Naive thymus-derived CD8-positive, alpha-beta T cell (primary cell): ENCODE results near the gene DDX39B. TPM values are rescaled to one million over a fixed set of nuclear protein-coding genes. Genes with fewer than 3 reads are reported as not detected.

Experiments used
- ATAC-seq, 2 donors: fragments of 150-1000 bp; cut with Tn5 transposase in 1 of 2; sonication (Bioruptor Pico), chemical (Tn5 transposase) in 1 of 2; 1 replicate in 1 of 2; 2 replicates in 1 of 2; pipeline ENCODE4 v1.10.0; 2021; ENCODE audit warnings: mild to moderate bottlenecking in 2 of 2, moderate library complexity in 2 of 2
- POLR2A ChIA-PET: fragments of 350-600 bp; sonication (Branson Sonifier 250); formaldehyde crosslinking; loops from one replicate; lab custom pipeline; 2021; ENCODE audit warnings: antibody characterized with exemption; lab: Charles Lee
- DNase-seq, 10 donors: peaks; one replicate each; pipeline versions ENCODE4 v3.0.0 to v3.0.0-alpha.2; 2020 to 2022
- H3K27ac Mint-ChIP-seq, 10 donors: one replicate each; pipeline ENCODE4 v1.8.0; 2020 to 2022; ENCODE audit warnings: mild to moderate bottlenecking in 10 of 10, mixed read lengths in 10 of 10, moderate library complexity in 4 of 10, inconsistent platforms in 1 of 10
- H3K27me3 Mint-ChIP-seq, 5 donors: one replicate each; pipeline ENCODE4 v1.8.0; 2021 to 2022; ENCODE audit warnings: mixed read lengths in 5 of 5
- H3K36me3 Mint-ChIP-seq, 3 donors: one replicate each; pipeline ENCODE4 v1.8.0; 2020 to 2022; ENCODE audit warnings: mixed read lengths in 3 of 3, mild to moderate bottlenecking in 2 of 3, inconsistent platforms in 1 of 3
- H3K4me1 Mint-ChIP-seq, 4 donors: one replicate each; pipeline ENCODE4 v1.8.0; 2021 to 2022; ENCODE audit warnings: mixed read lengths in 4 of 4
- H3K4me3 Mint-ChIP-seq, 10 donors: one replicate each; pipeline ENCODE4 v1.8.0; 2020 to 2022; ENCODE audit warnings: mild to moderate bottlenecking in 10 of 10, mixed read lengths in 10 of 10, moderate library complexity in 6 of 10, inconsistent platforms in 1 of 10
- H3K9me3 Mint-ChIP-seq, 9 donors: one replicate each; pipeline ENCODE4 v1.8.0; 2020 to 2022; ENCODE audit warnings: mixed read lengths in 9 of 9, mild to moderate bottlenecking in 3 of 9, inconsistent platforms in 1 of 9, moderate library complexity in 1 of 9
- polyA plus RNA-seq, 3 donors: library from polyadenylated mRNA; unstranded; fragments of 300-500 nt; fragmentation: Illumina TruSeq; gene quantifications; one replicate each; pipeline ENCODE4 v1.2.3, GENCODE V29; 2021
- total RNA-seq, 8 experiments: library from RNA in 2 of 8; stranded (reverse) in 2 of 8; gene quantifications; one replicate each; pipeline ENCODE4 v1.2.3 and lab custom pipeline; 2021 to 2026

The DDX39B gene
- total and polyA plus RNA-seq, 5 experiments from 2014 or later = 53.6 to 768 (median 104) TPM

- Mint-ChIP-seq H3K9me3 (no peaks in the 10 kb centered on the region), H3K27ac (peak overlapping the region in 9 of 10 donors; percentile 97 to 100 (median 99)), H3K4me1 (peaks cover 41 to 96% (median 86%) of the 10 kb centered on the region in 4 donors), H3K36me3 (peaks cover 0 to 3% (median 0%) of the 10 kb centered on the region in 3 donors), H3K27me3 (no peaks in the 10 kb centered on the region), H3K4me3 (peak overlapping the region; percentile 5 to 100 (median 60))
- POLR2A ChIA-PET = interaction anchor here (0.9 to 38.0 kb wide), 5 partner anchors 2 to 86 kb away, joined by 3 to 1584 read pairs (median 68); partner anchors contain the start of genes ATP6V1G2, C6orf47, DDX39B and LST1
- ATAC-seq (no peak), DNase-seq (peak in 1 of 10 donors; percentile 45)
Observed at GRCh38 chr6:31574106-31575061, 32.6 kb upstream of the DDX39B start.

GRCh38 chr6:31573239-31574105, 31.7 kb upstream of the DDX39B start:
- Mint-ChIP-seq H3K27ac (peak overlapping the region; percentile 97 to 100 (median 99)), H3K36me3 (peaks cover 0 to 5% (median 0%) of the 10 kb centered on the region in 3 donors), H3K27me3 (no peaks in the 10 kb centered on the region), H3K4me3 (peak overlapping the region; percentile 89 to 100 (median 99)), H3K9me3 (no peaks in the 10 kb centered on the region), H3K4me1 (peaks cover 43 to 96% (median 86%) of the 10 kb centered on the region in 4 donors)
- no peak for ATAC-seq
- DNase-seq = peak in 1 of 10 donors; percentile 15
- POLR2A ChIA-PET = interaction anchor here (3.0 to 38.0 kb wide), 4 partner anchors 2 to 32 kb away, joined by 23 to 1584 read pairs (median 826); partner anchors contain the start of genes ATP6V1G2, DDX39B, LST1 and LTA

DNA sequence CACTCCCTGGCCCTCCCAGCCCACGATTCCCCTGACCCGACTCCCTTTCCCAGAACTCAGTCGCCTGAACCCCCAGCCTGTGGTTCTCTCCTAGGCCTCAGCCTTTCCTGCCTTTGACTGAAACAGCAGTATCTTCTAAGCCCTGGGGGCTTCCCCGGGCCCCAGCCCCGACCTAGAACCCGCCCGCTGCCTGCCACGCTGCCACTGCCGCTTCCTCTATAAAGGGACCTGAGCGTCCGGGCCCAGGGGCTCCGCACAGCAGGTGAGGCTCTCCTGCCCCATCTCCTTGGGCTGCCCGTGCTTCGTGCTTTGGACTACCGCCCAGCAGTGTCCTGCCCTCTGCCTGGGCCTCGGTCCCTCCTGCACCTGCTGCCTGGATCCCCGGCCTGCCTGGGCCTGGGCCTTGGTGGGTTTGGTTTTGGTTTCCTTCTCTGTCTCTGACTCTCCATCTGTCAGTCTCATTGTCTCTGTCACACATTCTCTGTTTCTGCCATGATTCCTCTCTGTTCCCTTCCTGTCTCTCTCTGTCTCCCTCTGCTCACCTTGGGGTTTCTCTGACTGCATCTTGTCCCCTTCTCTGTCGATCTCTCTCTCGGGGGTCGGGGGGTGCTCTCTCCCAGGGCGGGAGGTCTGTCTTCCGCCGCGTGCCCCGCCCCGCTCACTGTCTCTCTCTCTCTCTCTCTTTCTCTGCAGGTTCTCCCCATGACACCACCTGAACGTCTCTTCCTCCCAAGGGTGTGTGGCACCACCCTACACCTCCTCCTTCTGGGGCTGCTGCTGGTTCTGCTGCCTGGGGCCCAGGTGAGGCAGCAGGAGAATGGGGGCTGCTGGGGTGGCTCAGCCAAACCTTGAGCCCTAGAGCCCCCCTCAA, 30.5 kb upstream of the DDX39B start, which contains the start of gene LTA:
Gene LTA, plus strand, starts transcription at position 249 of the 871 bp plus-strand sequence. Its CDS starts 454 bp downstream, at position 703.
- H3K9me3 Mint-ChIP-seq = no peaks in the 10 kb centered on the region
- peak within 1 kb of the TSS; percentile 89 to 100 (median 99) for H3K4me3 Mint-ChIP-seq
- peaks cover 55 to 98% (median 92%) of the 10 kb centered on the region in 4 donors for H3K4me1 Mint-ChIP-seq
- H3K27me3 Mint-ChIP-seq = no peaks in the 10 kb centered on the region
- peak; percentile 76 to 79 for ATAC-seq
- H3K36me3 Mint-ChIP-seq = peaks cover 0 to 8% (median 2%) of the 10 kb centered on the region in 3 donors
- H3K27ac Mint-ChIP-seq = peak within 1 kb of the TSS; percentile 97 to 100 (median 99)
- peak; percentile 67 to 88 (median 74) for DNase-seq
- POLR2A ChIA-PET = interaction anchor here (0.7 to 38.0 kb wide), 5 partner anchors 0 to 31 kb away, joined by 3 to 1584 read pairs (median 68); partner anchors contain the start of genes ATP6V1G2, DDX39B, LST1 and LTA

DNA sequence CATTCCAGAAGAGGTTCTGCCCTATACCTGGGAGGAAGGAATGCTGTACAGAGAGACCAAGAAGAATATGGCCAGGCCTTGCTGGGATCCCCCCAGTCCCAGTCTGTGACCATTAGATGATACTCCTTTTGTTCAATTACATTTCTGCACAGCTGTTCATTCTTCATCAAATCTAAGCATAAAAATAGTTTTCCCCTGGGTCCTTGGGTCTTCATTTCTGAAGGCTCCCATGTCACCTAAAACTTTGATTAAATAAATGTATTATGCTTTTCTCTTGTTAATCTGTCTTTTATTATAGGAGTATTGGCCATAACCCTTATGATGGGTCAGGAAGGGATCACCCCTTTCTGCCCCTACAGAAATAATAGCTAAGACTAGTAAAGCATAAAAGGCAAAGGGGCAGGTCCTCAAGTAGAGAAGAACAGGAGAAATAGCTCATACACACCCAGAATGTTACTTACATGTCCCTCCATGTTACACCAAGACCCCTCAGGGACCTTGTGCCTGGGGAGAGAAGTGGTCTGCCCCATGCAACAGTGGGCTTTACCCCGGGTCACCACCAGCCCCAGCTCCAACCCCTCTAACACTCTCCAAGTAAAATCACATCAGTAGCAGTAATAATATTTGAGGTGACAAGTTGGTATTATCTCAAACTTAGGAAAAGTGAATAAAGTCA, 28.2 kb upstream of the DDX39B start:
- peak in 1 of 10 donors; percentile 28 for DNase-seq
- H3K4me1 Mint-ChIP-seq = peaks cover 46 to 88% (median 81%) of the 10 kb centered on the region in 4 donors
- H3K27ac Mint-ChIP-seq = peak overlapping the region; percentile 70 to 98 (median 82)
- peaks cover 0 to 19% (median 8%) of the 10 kb centered on the region in 3 donors for H3K36me3 Mint-ChIP-seq
- ATAC-seq = no peak
- H3K4me3 Mint-ChIP-seq = peak overlapping the region in 7 of 10 donors; percentile 7 to 47 (median 39)
- H3K27me3 Mint-ChIP-seq = no peaks in the 10 kb centered on the region
- POLR2A ChIA-PET = interaction anchor here (0.5 to 38.0 kb wide), 8 partner anchors 2 to 49 kb away, joined by 3 to 1584 read pairs (median 6); partner anchors contain the start of genes DDX39B, LST1, LTA and LTB
- H3K9me3 Mint-ChIP-seq = no peaks in the 10 kb centered on the region

DNA sequence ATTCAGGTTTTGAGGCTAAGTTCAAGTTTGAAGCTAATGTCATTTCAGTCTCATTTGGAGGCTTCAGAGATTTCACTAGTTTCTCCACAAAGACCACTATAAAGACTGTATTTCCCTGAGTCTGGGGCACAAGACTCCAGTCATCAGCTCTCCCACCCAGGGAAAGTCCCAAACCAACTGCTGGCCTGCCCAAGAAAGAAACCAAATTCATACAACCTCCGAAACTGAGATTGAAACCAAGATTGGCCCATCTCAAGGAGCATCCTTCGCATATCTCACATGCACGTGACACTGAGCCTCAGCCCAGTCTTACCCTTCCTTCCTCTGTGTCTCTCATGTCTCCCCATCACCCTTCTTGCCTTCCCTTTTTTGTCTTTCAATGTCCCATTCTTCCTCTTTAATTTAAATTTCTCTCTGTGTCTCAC, 26.7 kb upstream of the DDX39B start:
- POLR2A ChIA-PET = interaction anchor here (0.6 to 38.0 kb wide), 9 partner anchors 3 to 1239 kb away, joined by 3 to 1584 read pairs (median 4); partner anchors contain the start of genes ATP6V1G2, DDX39B, LST1 and LTA
- Mint-ChIP-seq H3K9me3 (no peaks in the 10 kb centered on the region), H3K27ac (peak overlapping the region; percentile 88 to 98 (median 93)), H3K27me3 (no peaks in the 10 kb centered on the region), H3K4me1 (peaks cover 44 to 83% (median 77%) of the 10 kb centered on the region in 4 donors), H3K4me3 (peak overlapping the region; percentile 16 to 71 (median 62)), H3K36me3 (peaks cover 0 to 32% (median 11%) of the 10 kb centered on the region in 3 donors)
- ATAC-seq = peak; percentile 54 to 69
- DNase-seq = peak in 8 of 10 donors; percentile 62 to 73 (median 66)

GRCh38 chr6:31567531-31568370, 25.9 kb upstream of the DDX39B start:
- no peak for ATAC-seq
- H3K4me1 Mint-ChIP-seq = peaks cover 41 to 82% (median 70%) of the 10 kb centered on the region in 4 donors
- POLR2A ChIA-PET = interaction anchor here (0.6 to 38.0 kb wide), 4 partner anchors 4 to 1238 kb away, joined by 3 to 1584 read pairs (median 794); partner anchors contain the start of genes LST1, LTA, LTB and NCR3
- peak overlapping the region; percentile 25 to 71 (median 66) for H3K4me3 Mint-ChIP-seq
- H3K9me3 Mint-ChIP-seq = no peaks in the 10 kb centered on the region
- peaks cover 0 to 38% (median 11%) of the 10 kb centered on the region in 3 donors for H3K36me3 Mint-ChIP-seq
- peak in 2 of 10 donors; percentile 30 to 57 for DNase-seq
- no peaks in the 10 kb centered on the region for H3K27me3 Mint-ChIP-seq
- peak overlapping the region; percentile 88 to 98 (median 93) for H3K27ac Mint-ChIP-seq

DNA sequence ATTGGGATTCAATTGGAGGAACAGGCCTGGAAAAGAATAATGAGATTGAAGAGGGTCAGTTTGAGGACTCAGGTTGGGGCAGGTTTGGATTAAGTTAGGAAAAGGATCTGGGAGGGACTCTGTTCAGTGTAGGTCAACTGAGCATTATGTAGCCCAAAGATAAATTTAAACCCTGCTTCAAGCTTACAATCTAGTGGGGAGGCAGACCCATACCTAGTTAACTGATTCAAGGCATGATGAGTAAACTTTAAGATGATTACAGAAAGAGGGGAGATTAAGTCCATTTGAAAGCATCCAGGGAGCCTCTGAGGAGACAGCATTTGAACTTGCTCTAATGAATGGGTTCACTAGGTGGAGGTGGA, 18.9 kb upstream of the DDX39B start:
- DNase-seq (no peak), ATAC-seq (no peak)
- Mint-ChIP-seq H3K4me1 (peaks cover 42 to 90% (median 73%) of the 10 kb centered on the region in 4 donors), H3K27me3 (no peaks in the 10 kb centered on the region), H3K36me3 (peaks cover 3 to 58% (median 12%) of the 10 kb centered on the region in 3 donors), H3K27ac (peak overlapping the region in 9 of 10 donors; percentile 65 to 91 (median 89)), H3K9me3 (no peaks in the 10 kb centered on the region), H3K4me3 (peak overlapping the region in 9 of 10 donors; percentile 1 to 88 (median 75))
- POLR2A ChIA-PET = interaction anchor here (0.6 to 34.2 kb wide), 3 partner anchors 19 to 289 kb away, joined by 6 to 1584 read pairs (median 16); partner anchors contain the start of genes DDX39B, LST1, LTA and LTB

DNA sequence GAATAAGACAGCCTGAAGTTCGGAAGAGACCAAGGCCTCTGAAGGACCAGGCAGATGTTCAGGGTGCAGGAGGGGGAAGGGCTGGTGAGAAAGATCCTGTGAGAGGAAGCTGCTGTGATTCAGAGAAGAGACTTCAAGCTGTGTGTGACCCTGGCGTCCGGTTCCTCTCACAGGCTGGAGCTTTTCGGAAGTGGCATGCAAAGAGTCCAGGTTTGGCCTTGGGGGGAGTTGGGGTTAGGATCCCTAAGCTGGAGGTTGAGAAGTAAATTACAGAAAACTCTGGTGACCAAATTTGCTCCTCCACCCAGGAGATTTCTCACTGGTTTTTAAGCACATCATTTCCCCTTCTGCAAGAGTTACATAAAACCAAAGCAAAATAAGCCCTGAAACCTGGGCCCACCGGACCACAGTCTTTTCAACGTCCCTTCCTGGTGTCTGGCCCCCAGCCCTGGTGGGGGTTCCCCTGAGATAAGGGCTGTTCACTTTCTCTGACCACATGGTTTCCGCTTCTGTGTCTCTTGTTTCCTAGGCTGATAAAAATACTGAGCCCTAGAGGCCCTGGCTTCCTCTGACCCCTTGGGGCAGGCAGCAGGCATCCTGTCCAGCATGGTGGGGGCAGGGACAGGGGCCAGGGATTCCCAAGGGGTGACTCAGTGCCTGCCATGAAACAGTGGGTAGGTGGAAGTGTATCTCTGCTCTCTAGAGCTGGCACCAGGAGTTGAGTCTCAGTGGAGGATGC, 18.3 kb upstream of the DDX39B start:
- Mint-ChIP-seq H3K4me3 (peak overlapping the region; percentile 20 to 90 (median 80)), H3K9me3 (no peaks in the 10 kb centered on the region), H3K4me1 (peaks cover 42 to 84% (median 68%) of the 10 kb centered on the region in 4 donors), H3K27ac (peak overlapping the region; percentile 65 to 91 (median 88)), H3K36me3 (peaks cover 3 to 53% (median 9%) of the 10 kb centered on the region in 3 donors), H3K27me3 (no peaks in the 10 kb centered on the region)
- POLR2A ChIA-PET = interaction anchor here (1.0 to 34.2 kb wide), 5 partner anchors 10 to 105 kb away, joined by 3 to 1584 read pairs (median 7); partner anchors contain the start of genes DDX39B, GPANK1, LST1 and LTA
- DNase-seq = peak in 3 of 10 donors; percentile 22 to 53 (median 50)
- peak; percentile 46 to 55 for ATAC-seq

GRCh38 chr6:31559606-31559957, 17.8 kb upstream of the DDX39B start:
- Mint-ChIP-seq H3K4me1 (peaks cover 40 to 82% (median 63%) of the 10 kb centered on the region in 4 donors), H3K9me3 (no peaks in the 10 kb centered on the region), H3K36me3 (peaks cover 3 to 49% (median 9%) of the 10 kb centered on the region in 3 donors), H3K27ac (peak overlapping the region; percentile 65 to 91 (median 88)), H3K4me3 (peak overlapping the region; percentile 20 to 90 (median 80)), H3K27me3 (no peaks in the 10 kb centered on the region)
- POLR2A ChIA-PET = interaction anchor here (0.9 to 34.2 kb wide), 7 partner anchors 9 to 300 kb away, joined by 3 to 1584 read pairs (median 4); partner anchors contain the start of genes ABHD16A, DDX39B, GPANK1 and LST1
- peak; percentile 20 to 23 for ATAC-seq
- DNase-seq = peak in 1 of 10 donors; percentile 19
